ENCODE measurements around the gene RICTOR.

GRCh38 chr5:39040875-39041274, 33.3 kb downstream of the RICTOR start:
- no peak for TF ChIP-seq POLR2A (IDR thresholded peaks at IDR 0.05)
- TF ChIP-seq, protein P1, sequence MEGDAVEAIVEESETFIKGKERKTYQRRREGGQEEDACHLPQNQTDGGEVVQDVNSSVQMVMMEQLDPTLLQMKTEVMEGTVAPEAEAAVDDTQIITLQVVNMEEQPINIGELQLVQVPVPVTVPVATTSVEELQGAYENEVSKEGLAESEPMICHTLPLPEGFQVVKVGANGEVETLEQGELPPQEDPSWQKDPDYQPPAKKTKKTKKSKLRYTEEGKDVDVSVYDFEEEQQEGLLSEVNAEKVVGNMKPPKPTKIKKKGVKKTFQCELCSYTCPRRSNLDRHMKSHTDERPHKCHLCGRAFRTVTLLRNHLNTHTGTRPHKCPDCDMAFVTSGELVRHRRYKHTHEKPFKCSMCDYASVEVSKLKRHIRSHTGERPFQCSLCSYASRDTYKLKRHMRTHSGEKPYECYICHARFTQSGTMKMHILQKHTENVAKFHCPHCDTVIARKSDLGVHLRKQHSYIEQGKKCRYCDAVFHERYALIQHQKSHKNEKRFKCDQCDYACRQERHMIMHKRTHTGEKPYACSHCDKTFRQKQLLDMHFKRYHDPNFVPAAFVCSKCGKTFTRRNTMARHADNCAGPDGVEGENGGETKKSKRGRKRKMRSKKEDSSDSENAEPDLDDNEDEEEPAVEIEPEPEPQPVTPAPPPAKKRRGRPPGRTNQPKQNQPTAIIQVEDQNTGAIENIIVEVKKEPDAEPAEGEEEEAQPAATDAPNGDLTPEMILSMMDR (IDR thresholded peaks at IDR 0.05): no peak

All from lower leg skin (tissue), 3 donors.